OCI-LY1 (cell line): ENCODE data around the gene NF2.
A peak's percentile ranks its signal among the peaks of the same experiment; 100 is the strongest.

ENCODE experiments used
- H2AFZ ChIP-seq: fragments of 200-600 bp; sonication (generic), shearing (Covaris generic); 2 replicates; pipeline ENCODE4 v1.6.0; 2014; ENCODE audit warnings: antibody characterized with exemption, mild to moderate bottlenecking, low read length
- H3F3A ChIP-seq: fragments of 200-600 bp; sonication (generic), shearing (Covaris generic); 2 replicates; pipeline ENCODE4 v1.6.0; 2014; ENCODE audit warnings: mild to moderate bottlenecking, antibody characterized with exemption, low read length, moderate library complexity; ENCODE audit not compliant: insufficient read depth
- H3K27ac ChIP-seq: fragments of 200-600 bp; sonication (generic); 2 replicates; pipeline ENCODE4 v1.5.1; 2014; ENCODE audit warnings: low read length, mixed run types, mild to moderate bottlenecking, low read depth; ENCODE audit not compliant: poor library complexity, severe bottlenecking
- H3K27me3 ChIP-seq: fragments of 200-600 bp; sonication (generic); 2 replicates; pipeline ENCODE4 v1.6.0; 2014; ENCODE audit warnings: antibody characterized with exemption, mild to moderate bottlenecking, low read length, moderate library complexity; ENCODE audit not compliant: insufficient read depth
- H3K36me3 ChIP-seq: fragments of 200-600 bp; sonication (generic); 2 replicates; pipeline ENCODE4 v1.6.1; 2014; ENCODE audit warnings: mild to moderate bottlenecking, antibody characterized with exemption, low read length, moderate library complexity, mixed read lengths; ENCODE audit not compliant: insufficient read depth
- H3K4me1 ChIP-seq: fragments of 200-600 bp; sonication (generic); 2 replicates; pipeline ENCODE4 v1.5.1; 2014; ENCODE audit warnings: mild to moderate bottlenecking, low read length, moderate library complexity; ENCODE audit not compliant: insufficient read depth, severe bottlenecking
- H3K4me2 ChIP-seq: fragments of 200-600 bp; sonication (generic), shearing (Covaris generic); 2 replicates; pipeline ENCODE4 v1.6.1; 2014; ENCODE audit warnings: low read length
- H3K4me3 ChIP-seq: fragments of 200-600 bp; sonication (generic); 2 replicates; pipeline ENCODE4 v1.5.1; 2014; ENCODE audit warnings: low read length, low read depth, mild to moderate bottlenecking, mixed read lengths; ENCODE audit not compliant: poor library complexity, severe bottlenecking
- H3K79me2 ChIP-seq: fragments of 200-600 bp; shearing (Covaris generic); 2 replicates; pipeline ENCODE4 v1.6.1; 2016; ENCODE audit warnings: mixed run types, low read length, mixed read lengths; ENCODE audit not compliant: insufficient read depth
- H3K9ac ChIP-seq: fragments of 200-600 bp; sonication (generic), shearing (Covaris generic); 2 replicates; pipeline ENCODE4 v1.6.1; 2014; ENCODE audit warnings: mild to moderate bottlenecking, low read length, mixed read lengths
- H3K9me2 ChIP-seq: fragments of 200-600 bp; sonication (generic), shearing (Covaris generic); 2 replicates; pipeline ENCODE4 v1.6.1; 2014; ENCODE audit warnings: low read depth, mild to moderate bottlenecking, low read length, mixed read lengths
- H3K9me3 ChIP-seq: fragments of 200-600 bp; shearing (Covaris generic); 2 replicates; pipeline ENCODE4 v1.6.1; 2014; ENCODE audit warnings: low read length, mixed read lengths
- H4K20me1 ChIP-seq: fragments of 200-600 bp; sonication (generic), shearing (Covaris generic); 2 replicates; pipeline ENCODE4 v1.6.0; 2016; ENCODE audit warnings: mild to moderate bottlenecking, low read length; ENCODE audit not compliant: insufficient read depth
- CTCF ChIP-seq: fragments of 200-600 bp; sonication (generic), shearing (Covaris generic); IDR thresholded peaks from 2 replicates; pipeline ENCODE4 v1.5.1; 2017; ENCODE audit warnings: mild to moderate bottlenecking, antibody characterized with exemption, low read length, moderate library complexity, mixed read lengths
- EZH2 ChIP-seq: fragments of 200-600 bp; sonication (generic), shearing (Covaris generic); IDR thresholded peaks from 2 replicates; pipeline ENCODE4 v1.8.0; 2017; ENCODE audit warnings: borderline replicate concordance, mixed run types, mild to moderate bottlenecking, antibody characterized with exemption, low read length, moderate library complexity, mixed read lengths

Gene NF2

DNA sequence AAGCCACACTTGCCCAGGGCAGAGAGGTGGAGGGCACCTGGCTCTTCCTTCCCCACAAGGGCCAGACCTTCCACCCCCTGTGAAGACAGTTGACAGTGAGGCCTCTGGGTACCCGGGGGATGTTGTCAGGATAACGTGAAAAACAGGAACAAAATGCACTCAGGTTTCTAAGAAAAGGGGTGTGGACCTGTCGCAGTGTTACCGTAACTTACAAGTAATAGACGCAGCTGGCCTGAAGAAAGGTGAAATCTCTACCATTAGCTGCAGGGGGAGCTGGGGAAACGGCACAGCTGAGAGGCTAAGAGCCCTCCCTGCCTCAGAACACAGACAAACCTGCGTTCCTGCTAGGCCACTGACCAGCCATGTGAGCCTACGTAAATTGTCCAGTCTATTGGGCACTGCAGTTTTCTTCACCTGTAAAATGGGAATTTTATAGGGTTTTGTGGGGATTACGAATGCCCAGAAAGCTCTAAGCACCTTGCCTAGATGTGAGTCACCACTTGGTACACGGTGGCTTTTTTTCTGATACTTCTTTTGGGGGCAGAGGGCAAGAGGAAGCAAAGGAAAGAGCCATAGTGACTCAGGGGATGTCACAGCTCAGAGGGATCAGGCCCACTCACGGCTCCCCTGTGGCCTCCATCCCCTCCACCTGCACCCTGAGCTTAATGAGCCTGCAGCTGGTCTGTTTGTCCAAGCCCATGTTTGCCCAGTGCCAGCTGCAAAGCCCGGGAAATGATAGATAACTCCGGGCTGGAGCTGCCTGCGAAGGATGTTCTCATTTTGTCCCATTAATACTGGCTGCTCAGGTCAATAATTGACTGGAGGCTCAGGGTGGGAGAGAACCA lies 97.9 kb downstream of the NF2 start:
- H3K9ac ChIP-seq: no peak overlapping the region
- no peaks in the 10 kb centered on the region for H3K9me3 ChIP-seq
- no peaks in the 10 kb centered on the region for H3F3A ChIP-seq
- peaks cover 22% of the 10 kb centered on the region for H3K4me1 ChIP-seq
- H3K9me2 ChIP-seq: no peaks in the 10 kb centered on the region
- no peak overlapping the region for H3K27ac ChIP-seq
- no peak overlapping the region for H2AFZ ChIP-seq
- no peaks in the 10 kb centered on the region for H3K79me2 ChIP-seq
- no peak overlapping the region for H3K4me3 ChIP-seq
- H3K36me3 ChIP-seq: peaks cover 4% of the 10 kb centered on the region; the same call in 1 of the 2 replicates
- H4K20me1 ChIP-seq: no peaks in the 10 kb centered on the region
- TF ChIP-seq EZH2 (no peak), CTCF (peak; percentile 47)
- no peaks in the 10 kb centered on the region; the same call in 1 of the 2 replicates for H3K27me3 ChIP-seq
- H3K4me2 ChIP-seq: no peak overlapping the region

- no peaks in the 10 kb centered on the region; the same call in 1 of the 2 replicates for H3K27me3 ChIP-seq
- H3K9me2 ChIP-seq: no peaks in the 10 kb centered on the region
- no peaks in the 10 kb centered on the region for H3K9me3 ChIP-seq
- peak overlapping the region; percentile 20; the same call in 1 of the 2 replicates for H3K4me2 ChIP-seq
- H3K27ac ChIP-seq: no peak overlapping the region
- no peak overlapping the region for H3K4me3 ChIP-seq
- no peak overlapping the region for H3K9ac ChIP-seq
- H4K20me1 ChIP-seq: no peaks in the 10 kb centered on the region
- H3K4me1 ChIP-seq: peaks cover 22% of the 10 kb centered on the region
- no peak overlapping the region for H2AFZ ChIP-seq
- no peaks in the 10 kb centered on the region for H3K36me3 ChIP-seq
- H3K79me2 ChIP-seq: no peaks in the 10 kb centered on the region
- no peaks in the 10 kb centered on the region for H3F3A ChIP-seq
- TF ChIP-seq CTCF (no peak), EZH2 (no peak)
These were observed 98.8 kb downstream of the NF2 start for GRCh38 chr22:29702000-29702930.

DNA sequence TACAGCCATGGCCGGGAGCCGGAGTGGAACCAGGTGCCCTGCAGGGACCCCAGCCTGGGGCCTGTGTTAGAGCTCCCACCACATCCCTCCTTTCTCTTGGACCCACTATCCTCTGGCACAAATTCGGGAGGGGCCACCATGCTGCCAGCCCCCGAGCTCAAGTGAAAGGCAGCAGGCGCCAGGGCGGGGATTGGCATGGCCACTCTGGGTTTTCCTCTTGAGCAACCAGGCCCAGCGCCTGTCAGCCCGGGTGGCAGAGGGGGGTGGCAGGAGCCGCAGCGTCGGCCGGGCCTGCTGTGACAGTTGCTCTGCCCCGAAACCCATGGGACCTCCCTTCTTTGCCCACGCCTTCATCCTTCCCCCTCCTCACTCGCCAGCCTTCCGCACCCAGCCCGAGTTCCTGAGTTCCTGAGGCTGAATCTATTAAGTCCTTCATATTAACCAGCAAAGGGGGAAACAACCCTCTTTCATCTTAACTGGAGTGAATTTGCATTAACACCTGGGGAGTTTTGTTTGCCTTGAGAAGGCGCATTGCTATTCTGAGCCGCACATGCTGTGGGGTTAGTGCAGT lies 99.6 kb downstream of the NF2 start:
- H3K27me3 ChIP-seq: no peaks in the 10 kb centered on the region; the same call in 1 of the 2 replicates
- no peaks in the 10 kb centered on the region for H3K9me3 ChIP-seq
- no peak overlapping the region for H3K27ac ChIP-seq
- H3K36me3 ChIP-seq: no peaks in the 10 kb centered on the region
- H3K79me2 ChIP-seq: no peaks in the 10 kb centered on the region
- H3K4me3 ChIP-seq: no peak overlapping the region
- H4K20me1 ChIP-seq: no peaks in the 10 kb centered on the region
- H3K9ac ChIP-seq: no peak overlapping the region
- H3K9me2 ChIP-seq: no peaks in the 10 kb centered on the region
- H3K4me1 ChIP-seq: peaks cover 22% of the 10 kb centered on the region
- H3K4me2 ChIP-seq: peak overlapping the region; percentile 30; the same call in 1 of the 2 replicates
- no peaks in the 10 kb centered on the region for H3F3A ChIP-seq
- TF ChIP-seq CTCF (no peak), EZH2 (no peak)
- no peak overlapping the region for H2AFZ ChIP-seq
